NOMO-1 treated with dmso at 0.1 percent for 144 hours (cell line): ENCODE results near the gene ANAPC16.
"Not testable (repeated sequence)": the region's sequence is repeated elsewhere in the genome, so short reads cannot be mapped to it uniquely, and the experiment has no call there.

Experiments
- DNase-seq: peaks from one replicate; lab custom pipeline; 2025; ENCODE audit not compliant: unreplicated experiment; lab: John Stamatoyannopoulos, UW

ANAPC16 gene

DNA sequence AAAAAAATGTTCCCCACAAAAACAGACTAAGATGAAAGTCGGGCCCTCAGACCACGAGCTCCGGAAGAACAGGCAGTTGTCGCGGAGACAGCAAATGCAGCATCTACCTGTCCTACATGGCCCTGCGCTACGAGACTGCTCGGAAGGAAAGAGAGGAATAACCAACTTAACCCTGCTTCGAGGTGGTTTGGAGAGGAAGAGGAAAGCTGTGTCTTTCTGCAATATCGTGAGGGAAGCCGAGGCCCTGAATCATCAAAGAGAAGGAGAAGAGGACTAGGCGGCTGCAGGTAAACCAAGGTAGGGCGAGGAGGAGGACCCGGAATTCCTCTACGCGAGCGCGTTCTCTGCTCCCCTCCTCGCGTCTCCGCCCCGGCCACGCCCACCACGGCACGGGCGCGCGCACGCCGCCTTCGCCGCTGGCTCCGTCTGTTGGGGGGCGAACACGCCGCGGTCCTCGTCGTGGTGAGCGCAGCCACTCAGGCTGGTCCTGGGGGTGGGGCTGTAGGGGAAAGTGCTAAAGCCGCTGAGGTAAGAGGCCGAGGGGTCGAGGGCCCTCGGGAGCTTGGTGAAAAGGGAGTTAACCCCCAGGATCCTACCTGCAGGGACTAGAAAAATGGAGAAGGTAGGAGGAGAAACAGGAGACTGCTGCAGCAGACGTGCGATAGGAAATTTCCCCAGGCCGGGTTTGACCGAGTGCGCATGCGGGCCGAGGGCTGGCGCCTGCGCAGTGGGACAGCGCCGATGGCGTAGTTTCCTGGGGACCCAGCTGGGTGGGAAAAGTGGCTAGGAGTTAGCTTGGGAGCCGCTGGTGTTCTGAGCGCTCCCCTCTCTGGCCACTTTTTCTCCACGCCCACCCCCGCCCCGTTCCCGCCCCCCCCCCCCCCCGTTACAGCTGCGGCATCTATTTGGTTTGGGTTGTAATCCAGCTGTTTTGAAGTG, at the start of gene ANAPC16, which contains the start of gene ASCC1:
Gene ANAPC16, plus strand, starts transcription at position 402 of the 939 bp plus-strand sequence. CDS start 7,903 bp downstream, outside the sequence.
Gene ASCC1, minus strand, starts transcription at position 666 of the 939 bp plus-strand sequence. CDS start 2,978 bp downstream, outside the sequence.
- peak; percentile 85 for DNase-seq

GRCh38 chr10:72167118-72167517, 48.7 kb upstream of the ANAPC16 start:
- no peak for DNase-seq

GRCh38 chr10:72170263-72170662, 45.5 kb upstream of the ANAPC16 start:
- DNase-seq, result no peak

DNA sequence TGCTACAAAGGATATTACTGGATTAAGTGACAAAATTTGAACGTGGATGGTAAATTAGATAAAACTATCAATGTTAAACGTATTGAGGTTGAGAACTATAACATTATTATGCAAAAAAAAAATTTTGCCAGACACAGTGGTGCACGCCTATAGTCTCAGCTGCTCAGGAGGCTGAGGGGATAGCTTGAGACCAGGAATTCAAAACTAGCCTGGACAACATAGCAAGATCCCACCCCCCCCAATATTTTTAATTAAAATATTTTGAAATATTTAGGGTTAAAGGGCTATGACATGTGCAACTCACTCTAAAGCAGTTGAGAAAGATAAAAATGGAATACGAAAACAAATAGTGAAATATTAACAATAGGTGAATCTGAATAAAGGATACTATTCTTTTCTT, 45.1 kb upstream of the ANAPC16 start:
- no peak for DNase-seq

DNA sequence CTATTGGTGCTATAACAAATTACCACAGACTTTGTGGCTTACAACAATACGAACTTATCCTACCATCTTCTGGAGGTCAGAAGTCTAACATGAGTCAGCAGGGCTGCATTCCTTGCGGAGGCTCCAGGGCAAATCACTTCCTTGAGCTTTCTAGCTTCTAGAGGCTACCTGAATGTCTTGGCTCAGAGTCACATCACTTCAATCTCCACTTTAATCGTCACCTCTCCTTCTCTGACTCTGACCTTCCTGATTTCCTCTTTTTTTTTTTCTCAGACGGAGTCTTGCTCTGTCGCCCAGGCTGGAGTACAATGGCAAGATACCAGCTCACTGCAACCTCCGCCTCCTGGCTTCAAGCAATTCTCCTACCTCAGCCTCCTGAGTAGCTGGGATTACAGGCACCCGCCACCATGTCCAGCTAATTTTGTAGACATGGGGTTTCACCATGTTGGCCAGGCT, 44.6 kb upstream of the ANAPC16 start:
- no peak for DNase-seq

DNA sequence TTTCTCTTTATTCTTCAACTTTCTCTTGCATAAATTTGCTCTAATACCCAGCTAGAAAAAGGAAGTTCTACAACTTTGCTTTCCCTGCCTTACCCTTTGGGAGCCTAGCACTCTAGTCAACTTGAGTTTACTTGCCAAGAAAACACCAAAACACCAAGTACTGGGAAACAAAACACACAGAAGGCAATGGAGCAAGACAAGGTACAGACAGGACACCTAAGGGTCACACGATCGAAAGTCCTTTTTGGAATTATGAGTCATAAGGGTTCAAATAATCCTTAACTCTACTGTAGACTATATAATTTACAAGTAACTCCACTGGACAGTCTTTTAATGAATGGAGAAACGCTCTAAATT, 42.6 kb upstream of the ANAPC16 start:
- DNase-seq, result no peak

GRCh38 chr10:72173619-72174296, 42.1 kb upstream of the ANAPC16 start:
- no peak for DNase-seq

DNA sequence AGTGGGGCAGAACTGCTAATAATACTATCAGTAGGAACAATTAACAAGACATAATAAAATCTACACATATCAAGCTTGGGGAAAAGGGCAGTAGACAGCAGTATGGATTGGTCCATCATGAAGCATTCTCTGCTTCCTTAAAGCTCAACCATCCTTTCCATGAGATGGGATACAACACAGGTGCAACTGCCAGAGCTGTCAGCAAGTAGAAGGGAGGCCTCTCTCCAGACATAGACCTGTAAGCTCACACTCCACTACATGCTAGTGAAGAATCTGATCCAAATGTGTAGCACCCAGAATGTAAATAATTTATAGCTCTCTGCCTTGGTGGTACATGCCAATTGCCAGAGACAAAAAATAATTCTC, 41.5 kb upstream of the ANAPC16 start:
- DNase-seq, result no peak

GRCh38 chr10:72175149-72175548, 40.7 kb upstream of the ANAPC16 start:
- peak; percentile 8 for DNase-seq

GRCh38 chr10:72176701-72177100, 39.1 kb upstream of the ANAPC16 start:
- DNase-seq, result no peak

- no peak for DNase-seq
These were observed 38.4 kb upstream of the ANAPC16 start for GRCh38 chr10:72177454-72177853.

DNA sequence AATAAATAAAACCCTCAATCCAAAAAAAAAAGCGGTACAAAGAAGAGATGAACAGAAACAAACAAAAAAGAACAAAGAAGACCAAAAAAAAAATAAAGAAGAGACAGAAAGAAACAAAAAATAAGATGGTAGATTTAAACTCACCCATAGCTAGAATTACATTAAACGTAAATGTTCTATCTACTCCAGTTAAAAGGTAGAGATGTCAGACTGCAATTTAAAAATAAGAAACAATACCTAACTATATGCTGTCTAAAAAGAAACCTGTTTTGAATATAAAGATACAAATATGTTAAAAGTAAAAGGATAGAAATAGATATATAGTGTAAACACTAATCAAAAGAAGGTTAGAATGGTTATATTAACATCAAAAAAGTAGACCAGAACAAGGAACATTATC, 31.7 kb upstream of the ANAPC16 start:
- no peak for DNase-seq

- no peak for DNase-seq
These were observed 29.4 kb upstream of the ANAPC16 start for GRCh38 chr10:72186258-72186981.

GRCh38 chr10:72186982-72187330, 28.9 kb upstream of the ANAPC16 start:
- no peak for DNase-seq

GRCh38 chr10:72194949-72195348, 20.9 kb upstream of the ANAPC16 start:
- no peak for DNase-seq

DNA sequence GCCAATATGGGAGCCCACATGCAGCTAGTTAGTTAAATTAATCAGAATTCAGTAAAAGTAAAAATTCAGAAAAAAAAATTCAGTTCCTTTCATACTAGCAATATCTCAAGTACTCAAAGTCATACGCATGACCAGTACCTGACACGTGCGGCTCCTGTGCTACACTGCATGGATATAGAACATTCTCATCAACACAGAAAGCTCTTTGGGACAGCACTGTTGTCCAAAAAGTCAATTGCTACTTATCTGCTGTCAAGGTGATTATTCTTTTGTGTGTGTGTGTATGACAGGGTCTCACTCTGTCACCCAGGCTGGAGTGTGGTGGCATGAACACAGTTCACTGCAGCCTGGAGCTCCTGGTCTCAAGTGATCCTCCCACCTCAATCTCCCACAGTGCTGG, 14.9 kb upstream of the ANAPC16 start:
- DNase-seq, result no peak

DNA sequence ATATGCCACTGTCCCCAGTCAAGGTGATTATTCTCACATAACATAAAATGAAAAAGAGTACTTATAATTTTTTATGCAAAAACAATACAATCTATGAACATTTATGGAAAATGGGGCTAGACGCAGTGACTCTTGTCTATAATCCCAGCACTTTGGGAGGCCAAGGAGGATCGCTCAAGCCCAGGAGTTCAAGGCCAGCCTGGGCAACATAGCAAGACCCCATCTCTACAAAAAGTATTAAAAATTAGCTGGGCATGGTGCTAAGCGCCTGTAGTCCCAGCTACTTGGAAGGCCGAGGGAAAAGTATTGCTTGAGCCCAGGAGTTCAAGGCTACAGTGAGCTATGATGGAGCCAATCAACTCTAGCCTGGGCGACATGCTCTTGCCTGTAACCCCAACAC, 14.5 kb upstream of the ANAPC16 start:
- no peak for DNase-seq

- DNase-seq, result no peak
These were observed 11.5 kb upstream of the ANAPC16 start for GRCh38 chr10:72204296-72204695.

GRCh38 chr10:72204724-72205123, 11.1 kb upstream of the ANAPC16 start:
- DNase-seq, result no peak

DNA sequence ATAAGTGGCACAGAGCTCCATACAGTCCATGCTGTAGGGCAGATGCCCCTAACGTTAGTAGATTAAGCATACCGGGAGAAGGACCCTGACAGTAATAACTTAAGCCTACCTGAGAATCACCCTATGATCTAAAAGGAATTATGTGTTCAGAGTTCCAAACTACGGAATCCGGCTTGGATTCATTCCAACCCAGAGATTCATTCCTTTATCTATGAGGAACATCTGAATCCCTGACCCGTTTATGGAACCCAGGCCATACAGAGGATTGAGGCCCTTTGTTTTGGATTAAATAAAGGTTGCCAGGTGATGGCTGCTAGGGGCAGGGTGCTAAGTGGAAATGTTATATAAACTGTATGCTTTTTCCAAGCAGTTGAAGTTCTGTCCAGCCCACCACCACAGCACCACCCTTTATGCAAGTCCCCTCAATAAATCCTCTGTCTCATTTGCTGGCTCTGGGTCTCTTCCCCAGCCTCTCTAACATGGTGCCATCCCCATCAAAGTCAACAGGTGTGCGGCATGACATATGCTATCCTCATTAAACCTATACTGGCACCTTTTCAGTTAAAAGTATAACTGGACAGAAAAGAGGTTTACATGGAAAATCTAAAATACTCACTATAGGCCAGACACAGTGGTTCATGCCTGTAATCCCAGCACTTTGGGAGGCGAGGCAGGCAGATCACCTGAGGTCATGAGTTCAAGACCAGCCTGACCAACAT, 9.1 kb upstream of the ANAPC16 start:
- no peak for DNase-seq

DNA sequence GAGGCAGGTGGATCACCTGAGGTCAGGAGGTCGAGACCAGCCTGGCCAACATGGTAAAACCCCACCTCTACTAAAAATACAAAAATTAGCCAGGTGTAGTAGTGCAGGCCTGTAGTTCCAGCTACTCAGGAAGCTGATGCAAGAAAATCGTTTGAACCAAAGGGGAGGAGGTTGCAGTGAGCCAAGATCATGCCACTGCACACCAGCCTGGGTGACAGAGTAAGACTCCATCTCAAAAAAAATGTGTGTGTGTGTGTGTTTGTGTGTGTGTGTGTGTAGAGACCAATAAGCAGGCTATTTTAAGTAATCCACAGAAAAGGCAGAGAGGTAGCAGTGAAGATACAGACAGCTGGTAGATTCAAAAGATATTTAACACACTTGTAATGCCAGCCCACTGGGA, 7.3 kb upstream of the ANAPC16 start:
- not testable (repeated sequence) for DNase-seq
